NCI-H748 (cell line): Measurements from ENCODE around the gene SAMD14.

ENCODE experiments used
- DNase-seq: peaks from one replicate; lab custom pipeline; 2025; ENCODE audit not compliant: unreplicated experiment; lab: John Stamatoyannopoulos, UW

Gene SAMD14

DNA sequence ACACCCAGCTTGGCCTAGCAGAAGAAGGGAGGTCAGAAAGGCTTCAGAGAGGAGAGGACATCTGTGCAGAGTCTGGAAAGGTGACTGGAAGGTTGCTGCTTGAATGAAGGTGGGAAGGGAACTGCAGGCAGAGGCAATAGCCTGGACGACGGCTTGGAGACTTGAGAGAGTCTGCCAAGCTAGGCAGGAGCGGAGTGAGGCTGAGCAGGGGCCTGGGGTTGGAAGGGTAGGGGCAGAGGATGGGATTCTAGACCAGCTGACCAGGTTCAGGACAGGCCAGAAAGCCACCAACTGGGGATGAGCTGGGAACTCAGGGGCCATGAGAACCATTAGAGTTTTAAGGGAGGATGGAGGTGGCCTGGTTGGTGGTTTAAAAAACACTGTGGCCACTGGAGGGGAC is 35.5 kb upstream of the SAMD14 start:
- DNase-seq: no peak

DNA sequence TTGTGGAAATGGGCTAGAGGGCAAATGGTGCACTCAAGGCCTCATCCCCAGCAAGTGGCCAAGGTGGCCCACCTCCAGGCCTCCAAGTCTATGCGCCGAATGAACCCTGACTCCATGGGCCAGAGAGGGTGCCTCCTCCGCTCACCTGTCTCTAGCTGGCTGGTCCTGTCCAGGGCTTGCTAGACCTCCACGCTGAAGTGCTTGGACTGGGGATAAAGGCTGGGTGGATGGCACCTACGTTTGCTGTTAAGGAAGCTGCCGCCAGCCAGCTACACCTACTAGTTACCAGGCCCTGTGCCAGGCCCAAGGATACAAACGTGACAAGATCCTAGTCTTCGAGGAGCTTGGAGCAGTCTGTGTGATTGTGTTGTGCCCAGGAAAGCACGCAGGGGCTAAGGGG is 35.1 kb upstream of the SAMD14 start:
- DNase-seq: no peak

DNA sequence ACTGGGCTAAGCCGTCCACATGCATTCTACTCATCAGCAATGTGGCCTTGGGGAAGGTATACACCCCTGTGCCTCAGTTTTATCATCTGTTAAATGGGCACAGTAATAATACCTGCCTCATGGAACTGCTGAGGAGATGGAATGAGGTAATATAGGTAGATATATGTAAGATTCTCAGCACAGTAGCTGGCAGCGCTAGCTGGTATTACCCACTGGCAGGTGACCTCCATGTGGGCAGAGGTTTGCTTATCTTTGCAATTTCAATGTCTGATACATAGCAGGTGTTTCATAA is 34.7 kb upstream of the SAMD14 start:
- no peak for DNase-seq

DNA sequence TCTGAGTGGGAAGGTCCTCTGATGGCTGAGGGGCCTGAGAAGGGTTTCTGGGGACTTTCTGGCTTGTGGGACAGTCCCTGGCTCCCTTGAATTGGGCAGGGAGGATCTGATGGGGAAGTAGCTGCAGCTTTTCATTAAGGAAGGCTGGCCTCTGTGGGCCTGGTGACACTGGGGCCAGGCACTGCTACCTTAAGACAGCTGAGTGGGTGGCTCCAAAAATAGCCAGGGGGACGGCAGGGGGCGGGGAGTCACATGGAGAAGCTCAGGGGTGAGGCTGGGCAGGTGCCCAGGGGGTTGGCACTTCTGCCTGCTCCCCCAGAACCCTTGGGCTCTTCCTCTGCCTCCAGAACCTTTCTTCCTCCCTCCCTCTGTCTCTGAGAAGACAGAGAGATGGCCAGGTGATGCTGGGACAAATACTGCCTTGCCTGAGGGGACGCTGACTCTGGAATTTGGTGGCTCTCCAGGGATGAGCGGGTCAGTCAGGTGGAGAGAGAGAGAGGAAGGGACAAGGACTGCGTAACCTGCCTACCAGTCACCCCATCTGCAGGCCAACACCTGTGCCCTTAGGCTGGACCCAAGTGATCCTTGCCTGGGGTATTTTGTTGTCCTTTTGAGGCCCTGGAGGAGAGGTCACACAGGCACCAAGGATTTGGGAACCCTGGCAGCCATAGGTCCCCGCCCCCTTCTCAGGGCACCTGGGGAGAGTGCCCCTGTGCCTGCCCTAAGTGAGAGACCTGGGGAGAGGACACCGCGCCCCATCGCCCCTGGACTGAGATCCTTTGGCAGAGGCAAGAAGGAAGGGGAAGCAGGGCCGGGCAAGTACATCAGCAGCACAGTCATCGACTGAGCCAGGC is 34.1 kb upstream of the SAMD14 start:
- DNase-seq: no peak

DNA sequence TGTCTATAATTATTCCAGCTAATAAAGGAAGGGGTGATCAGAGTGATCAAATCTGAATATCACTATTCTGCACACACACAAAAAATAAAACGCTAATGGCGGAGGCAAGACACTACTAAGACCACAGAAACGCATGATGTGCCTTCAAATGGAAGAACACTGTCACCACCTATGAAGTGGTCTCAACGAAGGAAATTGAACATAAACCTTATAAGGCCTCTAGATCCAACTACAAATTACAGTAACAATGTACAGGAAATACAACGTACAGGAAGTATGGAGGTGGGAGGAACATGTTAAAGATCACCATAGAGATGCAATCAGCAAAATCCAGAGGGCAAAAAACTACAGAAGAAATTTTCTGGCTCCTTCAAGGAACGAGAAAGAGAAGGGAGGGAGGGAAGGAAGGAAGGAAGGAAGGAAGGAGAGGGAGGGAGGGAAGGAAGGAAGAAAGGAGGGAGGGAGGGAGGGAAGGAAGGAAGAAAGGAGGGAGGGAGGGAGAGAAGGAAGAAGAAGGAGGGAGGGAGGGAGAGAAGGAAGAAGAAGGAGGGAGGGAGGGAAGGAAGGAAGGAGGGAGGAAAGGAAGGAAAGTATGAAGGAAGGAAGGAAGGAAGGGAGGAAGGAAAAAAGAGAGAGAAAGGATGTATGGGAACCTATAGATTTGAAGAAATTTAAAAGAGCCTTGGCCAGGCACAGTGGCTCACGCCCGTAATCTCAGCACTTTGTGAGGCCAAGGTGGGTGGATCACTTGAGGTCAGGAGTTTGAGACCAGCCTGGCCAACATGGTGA is 32.7 kb upstream of the SAMD14 start:
- DNase-seq: no peak

DNA sequence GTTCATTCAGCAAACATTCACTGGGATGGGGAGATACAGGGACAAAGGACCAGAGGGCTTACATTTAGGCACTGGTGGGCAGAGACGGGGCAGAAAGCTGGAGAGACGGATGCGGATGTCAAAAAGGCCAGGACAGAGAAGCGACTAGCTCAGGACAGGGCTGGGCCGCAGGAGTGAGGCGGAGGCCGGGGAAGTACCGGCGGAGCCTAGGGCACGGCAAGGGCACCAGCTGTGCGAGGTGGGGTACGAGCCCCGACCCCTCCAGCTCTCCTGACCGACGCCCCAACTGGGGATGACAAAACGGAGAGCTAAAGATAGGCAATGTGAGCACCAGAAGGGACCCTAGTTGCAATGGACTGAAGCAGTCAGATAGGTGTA is 31.9 kb upstream of the SAMD14 start:
- DNase-seq: no peak

DNA sequence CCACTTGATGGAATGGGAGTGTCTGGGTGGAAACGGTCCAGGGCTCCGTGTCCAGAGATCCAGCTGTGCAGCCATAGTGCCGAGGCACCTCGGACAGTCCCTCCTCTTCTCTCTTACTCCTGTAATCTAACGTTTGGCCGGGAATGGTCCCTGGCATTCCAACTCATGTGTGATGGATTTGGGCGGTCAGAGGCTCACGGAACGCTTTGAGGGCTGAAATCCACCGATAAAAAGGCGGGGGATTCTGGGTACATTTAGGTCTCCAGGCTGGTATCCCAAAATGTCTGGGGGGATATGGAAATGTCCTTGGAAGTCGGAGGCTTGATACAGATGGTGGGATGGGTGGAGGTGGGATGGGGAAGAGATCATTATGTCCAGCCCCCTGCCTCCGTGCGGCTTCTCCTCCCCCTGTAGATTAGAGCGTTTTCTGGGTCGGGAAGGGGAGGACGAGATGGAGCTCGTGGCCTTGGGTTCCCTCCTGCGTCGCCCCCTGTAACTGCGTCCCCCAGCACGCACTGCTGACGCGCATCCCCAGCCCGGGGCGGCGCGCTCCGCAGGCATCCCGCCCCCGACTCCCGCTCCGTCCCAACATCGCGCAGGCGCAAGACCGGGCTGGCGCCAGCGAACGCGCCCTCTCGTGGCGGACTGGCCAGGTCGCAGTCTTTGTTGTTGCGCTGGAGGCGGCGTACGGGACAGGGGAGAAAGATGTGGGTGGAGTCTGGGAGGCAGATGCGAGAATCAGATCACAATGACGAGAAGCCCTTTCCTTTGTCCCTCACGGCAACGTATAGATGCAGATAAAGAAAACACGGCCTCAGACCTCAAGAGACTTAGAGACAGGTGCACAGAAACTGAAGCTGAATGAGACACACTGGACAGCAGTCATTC is 31.3 kb upstream of the SAMD14 start:
- peak; percentile 92 for DNase-seq

DNA sequence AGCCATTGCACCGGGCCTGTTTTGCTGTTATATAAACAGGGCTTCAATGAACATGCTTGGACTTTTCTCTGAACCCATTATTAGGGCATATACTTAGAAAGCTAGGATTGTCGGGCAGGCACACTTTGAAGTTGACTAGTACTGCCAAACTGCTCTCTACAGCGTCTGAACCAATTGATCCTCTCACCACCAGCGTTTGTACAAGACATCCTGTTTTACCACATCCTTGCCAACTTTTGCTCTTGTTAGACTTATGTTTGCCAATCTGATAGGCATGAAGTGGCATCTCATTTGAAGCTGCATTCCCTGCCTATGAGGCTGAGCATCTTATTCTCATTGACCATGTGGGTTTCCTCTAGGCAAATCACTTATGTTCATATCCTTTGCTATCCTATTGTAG is 27.9 kb upstream of the SAMD14 start:
- DNase-seq: no peak

DNA sequence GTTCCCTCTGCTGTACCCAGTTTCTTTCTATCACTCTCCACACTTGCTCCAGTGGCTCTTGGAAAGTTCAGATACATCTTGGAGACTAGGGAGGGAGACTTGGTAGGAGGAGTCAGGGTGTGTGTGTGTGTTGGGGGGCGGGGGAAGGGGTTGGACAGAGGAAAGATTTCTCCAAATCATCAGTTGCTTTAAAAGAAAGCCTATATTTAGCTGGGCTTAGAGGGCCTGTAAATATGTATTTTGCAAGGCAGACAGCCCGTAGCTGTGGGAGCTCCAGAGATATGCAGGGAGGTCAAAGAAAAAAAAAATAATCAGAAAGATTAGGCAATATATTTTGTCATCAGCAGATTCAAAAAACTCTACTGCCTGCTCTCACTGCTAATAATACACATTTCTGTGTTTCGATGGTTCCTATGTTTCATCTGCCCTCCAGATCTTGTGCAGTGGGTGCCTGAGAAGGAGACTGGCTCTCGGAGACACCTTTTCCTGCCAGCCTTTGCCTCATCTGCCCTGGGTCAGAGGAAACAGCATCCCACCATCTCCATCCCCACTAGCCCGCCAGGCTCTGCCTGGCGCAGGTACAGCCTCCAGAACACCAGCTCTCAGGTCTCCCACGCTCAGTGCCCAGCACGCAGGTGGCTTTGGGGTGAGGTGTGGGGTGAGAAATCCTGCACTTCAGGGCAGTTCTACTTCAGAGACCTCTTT is 25.3 kb upstream of the SAMD14 start:
- DNase-seq: no peak

DNA sequence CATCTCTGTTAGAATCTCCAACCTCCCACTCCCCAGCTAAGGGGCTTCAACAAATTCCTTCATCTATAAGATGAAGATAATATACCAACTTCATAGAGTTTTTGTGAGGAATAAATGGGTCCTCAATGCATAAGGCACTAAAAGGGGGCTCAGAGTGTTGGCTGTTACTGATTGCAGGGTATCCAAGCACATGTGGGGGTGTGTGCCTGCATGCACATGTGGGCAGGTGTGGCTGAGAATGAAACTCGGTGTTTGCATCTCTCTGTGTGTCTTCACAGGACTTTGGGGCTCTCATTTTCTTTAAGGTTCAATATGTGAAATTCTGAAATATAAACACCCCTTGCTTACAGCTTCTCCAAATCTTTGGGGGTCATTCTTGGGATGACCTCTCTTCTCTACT is 24.6 kb upstream of the SAMD14 start:
- DNase-seq: no peak

DNA sequence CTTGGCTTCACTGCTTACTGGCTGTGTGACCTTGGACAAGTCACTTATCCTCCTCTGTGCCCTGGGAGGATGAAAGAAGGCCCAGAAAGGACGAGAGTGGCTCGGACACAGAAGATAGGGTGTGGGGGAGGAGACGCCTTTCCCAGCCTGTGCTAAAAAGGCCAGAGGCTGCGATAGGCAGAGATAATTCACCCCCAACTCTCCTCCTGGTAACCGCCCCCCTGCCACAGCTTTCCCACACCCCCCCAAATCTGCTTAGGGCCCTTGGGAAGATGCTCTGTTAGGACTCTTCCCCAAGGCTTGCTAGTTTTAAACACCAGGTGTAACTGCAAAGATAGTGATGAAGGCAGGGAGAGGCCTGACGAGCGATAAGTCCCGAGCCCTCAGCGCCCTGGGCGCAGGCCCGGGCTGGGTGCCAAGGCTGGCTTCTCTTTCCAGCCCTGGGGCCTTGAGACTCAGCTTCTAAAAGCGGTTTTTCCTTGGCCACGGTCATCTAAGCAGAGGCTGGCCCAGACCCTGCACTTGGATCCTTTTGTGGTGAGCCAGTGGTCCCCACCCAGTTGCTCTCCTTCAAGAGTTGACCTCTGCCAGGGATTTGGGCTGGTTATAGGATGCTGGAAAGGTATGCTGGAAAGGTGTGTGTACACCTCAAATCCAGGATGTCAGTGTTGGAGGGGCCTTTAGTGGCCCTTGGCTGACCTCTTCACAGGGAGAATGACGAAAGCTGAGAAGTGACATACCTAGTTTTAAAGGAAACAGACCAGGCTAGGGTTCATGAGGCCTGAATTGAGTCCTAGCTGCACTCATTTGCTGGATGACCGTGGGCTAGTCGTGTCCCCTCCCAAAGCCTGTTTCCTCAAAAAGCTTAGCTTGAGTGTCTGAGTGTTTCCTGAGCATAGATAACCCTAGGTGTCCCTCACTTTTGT is 24.0 kb upstream of the SAMD14 start:
- no peak for DNase-seq

DNA sequence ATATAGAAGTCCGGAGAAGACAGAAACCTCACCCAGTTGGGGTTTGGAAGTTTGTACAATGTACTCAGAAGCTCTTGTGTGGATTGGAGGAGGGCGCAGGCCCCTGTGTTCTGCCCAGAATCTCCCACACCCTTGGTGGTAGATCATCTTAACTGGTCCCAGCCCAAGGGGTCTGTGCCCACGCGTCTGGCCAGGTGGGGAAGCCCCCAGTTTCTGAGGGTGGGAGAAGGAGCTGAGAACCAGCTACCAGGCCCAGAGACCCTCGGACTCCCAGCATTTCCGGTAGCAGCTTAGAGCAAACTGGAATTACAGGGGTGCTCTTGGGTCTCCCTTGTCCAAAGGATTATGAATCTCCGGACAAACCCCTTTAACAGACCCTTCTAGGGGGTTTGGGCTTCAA is 22.8 kb upstream of the SAMD14 start:
- no peak for DNase-seq

DNA sequence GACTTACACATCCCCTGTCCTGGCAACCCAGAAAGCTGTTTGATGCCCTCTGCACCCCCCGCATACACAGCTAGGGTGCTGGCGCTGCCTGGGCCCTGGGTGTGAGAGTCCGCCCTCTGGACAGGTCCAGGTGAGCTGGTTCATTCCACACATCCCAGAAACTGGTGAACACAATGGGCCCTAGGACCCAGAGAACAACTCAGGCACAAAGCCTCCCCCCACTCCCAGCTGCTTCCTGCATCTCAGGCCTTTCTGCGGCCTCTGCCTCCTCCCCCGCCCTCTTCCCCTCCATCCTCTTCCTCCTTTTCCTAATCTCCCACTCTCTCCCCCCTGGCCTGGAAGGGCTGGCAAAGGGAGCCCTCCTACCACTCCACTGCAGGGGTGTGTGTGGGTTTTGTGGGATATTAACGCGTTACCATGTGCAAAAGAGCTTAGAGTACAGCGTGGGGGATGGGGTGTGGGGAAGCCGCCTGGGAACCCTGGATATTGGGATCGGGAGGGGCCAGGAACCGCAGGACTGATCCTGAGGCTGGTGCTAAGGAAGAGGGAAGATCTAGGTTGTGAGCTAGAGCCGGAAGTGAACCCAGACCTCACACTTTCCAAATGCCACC is 22.1 kb upstream of the SAMD14 start:
- peak; percentile 88 for DNase-seq

DNA sequence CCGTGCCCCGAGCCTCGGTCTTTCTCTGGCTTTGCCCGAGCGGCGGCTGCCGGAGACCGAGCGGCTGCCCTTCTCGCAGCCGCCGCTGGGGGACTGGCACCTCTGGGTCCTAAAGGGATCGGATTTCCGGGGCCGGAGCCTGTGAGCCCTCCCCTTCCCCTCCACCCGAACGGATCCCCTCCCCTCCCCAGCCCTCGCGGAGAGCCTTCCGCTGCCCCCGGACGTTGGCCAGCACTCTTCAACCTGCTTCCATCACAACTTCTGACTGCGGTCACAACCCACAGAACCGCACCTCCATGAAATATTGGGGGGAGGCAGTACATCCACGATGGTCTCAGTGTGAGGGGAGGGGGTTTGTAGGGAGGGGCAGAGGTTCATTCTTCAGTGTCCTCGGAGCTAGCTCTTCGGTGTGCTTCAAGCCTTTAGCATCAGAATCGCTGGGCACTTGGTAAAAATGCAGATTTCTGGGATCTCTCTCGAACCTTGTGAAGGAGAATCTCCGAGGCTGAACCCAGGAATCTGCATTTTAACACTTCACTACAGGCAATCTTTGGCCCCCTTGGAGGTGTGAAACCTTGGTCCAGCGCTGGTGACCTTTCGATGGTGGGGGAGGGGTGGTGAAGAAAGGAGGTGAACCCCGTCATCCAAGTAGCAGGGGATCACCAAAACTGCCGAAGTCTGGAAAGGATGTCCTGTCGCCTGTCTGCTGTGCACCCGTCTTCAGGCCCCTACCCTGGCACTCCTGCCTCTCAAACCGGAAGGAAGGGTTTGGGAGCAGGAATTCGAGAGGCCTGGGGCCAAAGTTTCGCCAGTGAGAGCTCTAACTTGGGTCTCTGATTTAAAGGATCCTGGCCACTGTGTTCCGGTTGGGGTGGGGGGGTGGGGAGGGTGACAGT is 21.3 kb upstream of the SAMD14 start:
- DNase-seq: peak; percentile 89

DNA sequence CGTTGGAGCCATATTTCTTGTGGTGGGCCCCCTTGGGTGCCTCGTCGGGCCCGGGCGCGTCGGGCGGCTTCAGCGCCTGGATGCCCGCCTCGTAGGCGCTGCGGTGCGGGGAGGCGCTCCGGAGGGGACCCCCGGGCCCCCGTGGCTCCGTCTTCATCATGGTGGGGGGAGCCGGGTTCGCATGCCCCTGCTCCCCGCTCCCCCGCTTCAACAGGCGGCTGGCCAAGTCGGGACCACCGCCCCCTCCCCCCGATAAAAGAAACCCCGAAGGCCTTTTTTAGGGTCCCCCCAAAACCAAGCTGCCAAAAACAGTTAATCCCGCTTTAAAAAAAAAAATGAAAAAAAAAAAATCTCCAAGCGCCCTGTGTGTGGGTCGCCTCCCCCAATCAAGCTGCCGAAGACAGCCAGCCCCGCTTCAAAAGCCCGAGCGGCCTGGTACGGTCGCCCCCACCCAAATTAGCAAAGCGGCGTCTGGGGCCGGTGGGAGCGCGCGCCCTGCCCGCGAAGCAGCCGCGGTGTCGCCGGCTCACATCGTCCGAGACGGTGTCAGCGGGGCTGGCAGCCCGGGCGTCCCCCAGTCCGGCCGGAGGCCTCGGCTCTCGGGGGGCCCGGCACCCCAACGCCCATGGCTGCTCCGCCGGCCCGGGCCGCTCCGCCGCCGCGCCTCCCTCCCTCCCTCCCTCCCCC is 20.5 kb upstream of the SAMD14 start, which contains the start of gene PPP1R9B:
PPP1R9B (minus strand) TSS at position 324 of the 687 bp plus-strand sequence; CDS start at position 160, 164 bp downstream.
- peak; percentile 60 for DNase-seq

DNA sequence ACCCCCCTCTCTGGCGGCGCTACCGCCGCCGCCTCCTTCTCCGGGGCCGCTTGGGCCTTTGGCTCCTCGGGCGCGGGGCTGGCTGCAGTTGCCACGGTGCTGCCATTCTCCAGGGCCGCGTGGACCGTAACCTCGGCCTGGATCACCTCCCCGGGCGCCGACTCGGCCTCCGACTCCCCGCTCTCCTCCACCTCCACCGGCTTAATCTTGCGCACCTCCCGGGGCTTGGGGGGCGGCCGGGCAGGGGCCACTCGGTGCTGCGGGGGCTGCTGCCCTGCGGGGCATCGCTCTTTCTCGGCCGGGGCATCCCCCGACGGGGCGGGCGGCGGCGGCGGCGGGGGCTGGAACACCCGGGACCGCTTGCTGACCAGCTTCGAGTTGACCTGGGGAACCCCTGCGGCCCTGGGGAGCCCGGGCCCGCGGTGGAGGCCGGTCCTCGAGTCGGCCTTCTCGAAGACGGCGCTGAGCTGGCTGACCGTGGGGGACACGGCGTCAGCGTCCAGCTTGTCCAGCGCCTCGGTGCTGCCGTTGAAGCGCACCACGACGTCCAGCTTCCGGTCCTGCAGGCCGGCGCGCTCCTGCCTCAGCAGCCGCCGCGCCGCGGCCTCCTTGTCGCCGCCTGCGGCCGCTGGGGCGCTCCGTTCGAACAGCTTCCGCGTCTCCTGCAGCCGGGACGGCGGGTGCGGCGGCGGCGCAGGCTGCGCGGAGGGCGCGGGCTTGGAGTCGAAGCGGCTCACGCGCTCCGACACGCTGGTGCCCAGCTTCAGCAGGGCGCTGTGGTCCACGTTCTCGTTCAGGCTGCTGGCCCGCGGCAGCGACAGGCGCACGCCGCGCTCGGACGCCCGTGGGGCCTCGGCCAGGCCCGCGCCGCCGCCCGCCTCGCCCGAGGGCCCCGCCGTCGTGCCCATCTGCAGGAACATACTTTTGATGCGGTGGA is 19.7 kb upstream of the SAMD14 start:
- DNase-seq: peak; percentile 77

DNA sequence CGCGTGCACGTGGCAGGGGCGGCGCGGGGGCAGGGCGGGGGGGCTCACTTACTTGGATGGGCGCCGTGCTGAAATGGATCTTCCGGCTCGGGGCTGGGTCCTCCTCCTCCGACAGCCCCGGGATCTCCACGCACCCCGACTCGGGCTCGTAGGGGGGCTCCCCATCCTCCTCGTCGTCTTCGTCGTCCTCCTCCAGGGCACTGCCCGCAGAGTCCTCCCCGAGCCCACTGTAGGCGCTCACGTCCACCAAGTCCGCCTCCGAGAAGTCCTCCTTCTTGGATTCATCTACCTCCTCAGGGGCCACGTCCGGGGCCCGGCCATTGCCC is 19.1 kb upstream of the SAMD14 start:
- DNase-seq: no peak
